NCI-H1930 (cell line): ENCODE data around the gene RASL10B.
A peak's percentile ranks its signal among the peaks of the same experiment; 100 is the strongest.
"Not testable (repeated sequence)": the region's sequence is repeated elsewhere in the genome, so short reads cannot be mapped to it uniquely, and the experiment has no call there.

ENCODE experiments used
- DNase-seq, 2 experiments: peaks; one replicate each; lab custom pipeline; 2025; lab: John Stamatoyannopoulos, UW

Gene RASL10B

GRCh38 chr17:35742896-35743477, 11.5 kb downstream of the RASL10B start:
- DNase-seq, result no peak

GRCh38 chr17:35743626-35744328, 12.3 kb downstream of the RASL10B start:
- DNase-seq, result no peak

GRCh38 chr17:35744830-35745229, 13.4 kb downstream of the RASL10B start:
- DNase-seq, result no peak

DNA sequence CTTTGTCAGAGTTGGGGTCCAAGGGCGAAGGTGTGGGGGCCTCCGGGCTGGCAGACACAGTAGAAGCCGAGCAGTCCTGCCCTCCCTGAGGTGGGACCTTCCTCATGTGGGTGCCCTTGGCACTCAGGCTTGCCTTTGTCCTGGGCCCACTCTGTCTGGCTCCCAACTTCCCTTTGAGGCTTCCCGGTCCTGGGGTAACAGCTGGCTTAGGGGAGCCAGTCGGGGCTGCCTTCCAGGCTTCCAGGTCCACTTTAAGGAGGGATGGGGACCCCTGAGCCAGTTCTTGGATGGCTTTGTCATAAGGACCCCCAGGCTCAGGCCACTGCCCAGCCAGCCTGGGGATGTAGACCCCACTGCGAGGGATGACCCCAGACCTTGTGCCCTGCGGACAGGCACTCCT, 13.8 kb downstream of the RASL10B start:
- DNase-seq, result no peak

- DNase-seq, result no peak
Observed at GRCh38 chr17:35745749-35746320, 14.4 kb downstream of the RASL10B start.

GRCh38 chr17:35747540-35748017, 16.1 kb downstream of the RASL10B start:
- peak in 1 of 2 experiments; percentile 60 for DNase-seq

DNA sequence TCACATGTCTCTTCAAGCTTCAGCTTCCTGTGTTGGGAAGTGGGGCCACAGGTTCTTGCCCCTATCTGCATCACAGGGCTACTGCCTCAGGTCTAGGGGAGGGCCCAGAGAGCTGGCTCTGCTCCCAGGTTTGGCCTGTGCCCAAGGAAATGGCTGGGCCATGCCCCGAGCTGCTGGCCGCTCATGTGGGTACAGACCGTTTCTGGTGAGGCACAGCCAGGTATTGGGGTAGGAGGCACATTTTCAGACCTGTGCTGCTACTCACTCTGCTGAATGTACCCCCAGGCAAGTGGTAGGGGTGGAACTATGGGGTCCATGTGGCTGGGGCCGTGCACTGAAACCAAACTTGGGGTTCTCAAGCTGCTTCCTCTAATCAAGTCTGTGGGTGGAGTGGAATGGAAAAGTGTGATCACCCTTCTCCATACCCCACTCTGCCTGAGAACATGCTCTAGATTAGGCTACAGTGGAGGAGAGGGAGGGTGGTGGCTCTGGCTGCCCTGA, 17.0 kb downstream of the RASL10B start:
- DNase-seq, result no peak

DNA sequence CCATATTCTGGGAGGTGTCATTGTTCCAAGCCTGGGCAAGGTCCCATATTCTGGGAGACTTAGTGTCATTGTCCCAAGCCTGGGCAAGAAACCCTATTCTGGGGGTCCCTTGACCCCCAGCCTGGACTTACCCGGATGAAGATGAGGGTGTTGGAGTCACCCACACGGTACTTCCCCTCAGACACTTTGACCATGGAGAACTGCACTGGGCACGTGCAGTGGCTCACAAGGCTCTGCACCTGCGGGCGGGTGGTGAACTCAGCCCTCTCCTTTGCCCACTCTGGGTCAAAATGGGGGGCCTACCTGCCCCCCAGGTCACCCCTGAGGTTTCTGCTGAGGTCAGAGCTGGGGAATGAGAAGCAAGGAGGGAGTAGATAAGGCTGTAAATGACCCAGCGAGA, 17.5 kb downstream of the RASL10B start:
- no peak for DNase-seq

- DNase-seq, result no peak
Observed at GRCh38 chr17:35749560-35750412, 18.3 kb downstream of the RASL10B start.

GRCh38 chr17:35750526-35751395, 19.3 kb downstream of the RASL10B start:
- no peak for DNase-seq

DNA sequence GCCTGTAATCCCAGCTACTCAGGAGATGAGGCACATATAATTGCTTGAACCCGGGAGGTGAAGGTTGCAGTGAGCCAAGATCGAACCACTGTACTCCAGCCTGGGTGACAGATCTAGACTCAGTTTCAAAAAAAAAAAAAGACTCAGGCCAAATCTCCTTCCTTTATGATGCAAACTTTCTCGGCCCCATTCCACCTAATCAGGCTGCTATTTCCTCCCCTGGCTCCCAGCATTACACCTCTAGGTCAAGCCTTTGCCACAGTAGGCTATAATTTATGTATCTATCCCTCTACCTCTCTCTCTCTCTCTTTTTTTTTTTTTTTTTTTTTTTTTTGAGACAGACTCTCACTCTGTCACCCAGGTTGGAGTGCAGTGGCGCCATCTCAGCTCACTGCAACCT, 20.1 kb downstream of the RASL10B start:
- not testable (repeated sequence) for DNase-seq

GRCh38 chr17:35752471-35752870, 21.0 kb downstream of the RASL10B start:
- no peak for DNase-seq

GRCh38 chr17:35752945-35753764, 21.7 kb downstream of the RASL10B start, which contains the start of gene GAS2L2:
GAS2L2 (minus strand) TSS chr17:35753239; CDS start chr17:35752850, 389 bp downstream.
- DNase-seq, result no peak

DNA sequence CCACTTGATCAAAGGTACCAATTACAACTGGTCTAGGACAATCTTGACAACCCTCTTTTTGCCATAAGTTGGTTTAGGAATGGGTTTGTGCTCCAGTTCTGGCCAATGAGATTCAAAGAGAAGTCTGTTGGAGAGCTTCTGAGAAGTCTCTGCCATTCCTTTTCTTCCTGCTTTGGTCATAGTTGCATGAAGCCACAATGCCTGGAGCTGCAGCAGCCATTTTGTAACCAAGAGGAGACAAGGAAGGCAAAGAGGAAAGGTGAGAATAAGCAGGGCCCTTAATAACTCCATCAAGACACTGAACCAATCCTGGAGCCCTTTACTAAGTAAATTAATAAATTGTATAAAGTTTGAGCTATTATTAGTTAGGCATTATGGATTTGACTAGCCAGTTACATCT, 25.8 kb downstream of the RASL10B start:
- no peak for DNase-seq

DNA sequence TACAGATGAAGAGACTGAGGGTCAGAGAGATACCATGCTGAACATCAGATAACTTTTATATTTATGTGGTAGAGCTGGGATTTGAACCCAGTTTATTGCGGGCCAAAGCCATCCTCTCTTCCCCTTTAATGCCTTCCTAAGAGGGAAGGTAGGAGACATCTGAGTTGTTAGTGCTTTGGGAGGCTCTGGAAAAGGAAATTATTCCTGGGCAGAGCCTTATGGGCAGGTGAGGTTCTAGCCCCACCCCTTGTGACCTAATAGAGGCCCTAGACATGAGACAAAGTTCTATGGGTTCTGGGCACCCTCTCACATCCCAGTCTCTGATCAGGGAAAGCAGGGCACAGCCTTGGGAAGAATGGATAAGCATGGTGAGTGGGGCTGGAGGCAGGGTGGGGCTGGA, 29.1 kb downstream of the RASL10B start, which contains the start of gene C17orf50:
C17orf50 (plus strand) TSS at position 301 of the 400 bp plus-strand sequence; CDS start at position 356, 55 bp downstream.
- no peak for DNase-seq

DNA sequence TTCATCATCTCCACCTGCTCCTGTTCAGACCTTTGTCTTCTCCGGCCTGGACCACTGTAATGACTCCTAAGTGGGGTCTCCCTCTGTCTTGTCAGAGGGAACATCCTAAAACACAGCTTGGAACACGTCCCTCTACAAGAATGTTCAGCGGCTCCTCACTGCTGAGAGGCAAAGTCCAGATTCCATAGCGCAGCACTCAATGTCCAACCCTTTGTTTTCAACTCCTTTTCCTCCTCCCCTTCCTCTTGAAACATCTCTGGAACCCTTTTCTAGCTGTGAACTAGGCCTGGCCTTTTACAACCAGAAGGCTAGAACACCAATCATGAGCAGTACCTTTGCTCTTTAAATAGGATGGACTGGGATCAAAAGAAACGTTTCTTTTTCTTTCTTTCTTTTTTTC, 30.2 kb downstream of the RASL10B start:
- DNase-seq, result no peak

DNA sequence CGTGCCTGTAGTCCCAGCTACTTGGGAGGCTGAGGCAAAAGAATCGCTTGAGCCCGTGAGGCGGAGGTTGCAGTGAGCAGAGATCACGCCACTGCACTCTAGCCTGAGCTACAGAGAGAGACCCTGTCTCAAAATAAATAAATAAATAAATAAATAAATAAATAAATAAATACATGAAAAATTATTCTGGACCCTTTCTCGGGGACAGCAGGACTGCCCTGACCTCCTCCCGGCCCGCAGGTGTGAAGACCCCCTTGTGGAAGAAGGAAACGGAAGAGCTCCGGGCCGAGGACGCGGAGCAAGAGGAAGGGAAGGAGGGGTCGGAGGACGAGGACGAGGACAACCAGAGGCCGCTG, 32.3 kb downstream of the RASL10B start:
- DNase-seq, result no peak

- DNase-seq, result peak; percentile 76 to 89
Observed at GRCh38 chr17:35764123-35764991, 32.9 kb downstream of the RASL10B start.

DNA sequence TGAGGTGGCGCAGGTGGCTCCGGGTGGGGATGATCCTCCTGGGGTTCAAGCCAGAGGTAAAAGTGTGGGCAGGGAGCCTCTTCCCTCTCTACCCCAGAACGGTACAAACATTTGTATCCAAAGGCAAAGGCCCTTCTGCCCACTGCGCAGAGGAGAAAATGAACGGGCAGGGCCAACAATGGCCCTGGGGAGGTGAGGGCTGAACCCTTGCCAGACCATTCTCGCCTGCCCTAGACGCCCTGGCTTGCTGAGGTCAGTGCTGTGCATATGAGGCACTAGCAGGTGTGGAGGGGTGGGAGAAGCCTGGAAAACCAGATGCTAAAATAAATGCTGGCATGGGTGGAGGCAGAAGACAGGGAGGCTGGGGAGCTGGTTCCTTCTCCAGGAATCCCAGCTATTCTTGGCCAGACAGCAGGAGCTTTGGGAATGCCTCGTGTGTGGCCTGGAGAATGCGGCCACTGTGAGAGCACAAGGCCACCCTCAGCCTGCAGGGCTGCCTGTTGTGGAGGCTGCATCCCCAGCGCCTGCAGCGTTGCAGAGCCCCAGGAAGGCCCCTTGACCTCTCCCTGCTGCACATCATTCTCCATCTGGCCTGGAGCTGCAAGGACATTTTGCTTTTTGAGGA, 33.8 kb downstream of the RASL10B start:
- no peak for DNase-seq
